AG10803 (cell line): ENCODE data around the gene C4orf17.

Experiments
- DNase-seq: peaks from one replicate; pipeline ENCODE4 v3.0.0; 2010; ENCODE audit warnings: low read depth
- H3K4me3 ChIP-seq: 2 replicates; pipeline ENCODE4 v1.5.1; 2011; ENCODE audit warnings: mild to moderate bottlenecking, low read length, control low read depth
- TF ChIP-seq, protein P1 (sequence below): conservative IDR thresholded peaks from 2 replicates; pipeline ENCODE4 v1.5.1; 2011; ENCODE audit warnings: mild to moderate bottlenecking, low read length, control low read depth, inconsistent platforms

C4orf17 gene

DNA sequence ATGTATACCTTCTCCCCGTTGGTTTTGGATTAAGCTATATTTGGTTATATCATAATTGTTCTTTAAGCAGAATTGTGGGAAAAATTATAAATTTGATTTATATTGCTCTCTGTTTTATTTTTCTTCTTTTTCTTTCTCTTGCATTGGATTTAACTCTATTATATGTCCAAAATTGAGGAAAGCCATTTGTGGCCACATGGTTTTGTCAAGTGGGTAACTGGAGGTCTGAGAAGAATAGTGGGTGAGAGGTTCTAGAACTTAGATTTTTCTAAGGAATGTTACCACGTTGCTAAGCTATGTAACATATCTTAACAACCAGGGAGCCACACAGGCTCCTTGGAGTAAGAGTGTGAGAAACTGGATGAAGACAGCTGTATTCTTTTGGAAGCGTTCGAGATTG is at the start of gene C4orf17:
Gene C4orf17 (plus strand): TSS at position 301 of the 400 bp plus-strand sequence. CDS start 2,061 bp downstream, outside the sequence.
- no peak for DNase-seq
- TF ChIP-seq, protein P1, sequence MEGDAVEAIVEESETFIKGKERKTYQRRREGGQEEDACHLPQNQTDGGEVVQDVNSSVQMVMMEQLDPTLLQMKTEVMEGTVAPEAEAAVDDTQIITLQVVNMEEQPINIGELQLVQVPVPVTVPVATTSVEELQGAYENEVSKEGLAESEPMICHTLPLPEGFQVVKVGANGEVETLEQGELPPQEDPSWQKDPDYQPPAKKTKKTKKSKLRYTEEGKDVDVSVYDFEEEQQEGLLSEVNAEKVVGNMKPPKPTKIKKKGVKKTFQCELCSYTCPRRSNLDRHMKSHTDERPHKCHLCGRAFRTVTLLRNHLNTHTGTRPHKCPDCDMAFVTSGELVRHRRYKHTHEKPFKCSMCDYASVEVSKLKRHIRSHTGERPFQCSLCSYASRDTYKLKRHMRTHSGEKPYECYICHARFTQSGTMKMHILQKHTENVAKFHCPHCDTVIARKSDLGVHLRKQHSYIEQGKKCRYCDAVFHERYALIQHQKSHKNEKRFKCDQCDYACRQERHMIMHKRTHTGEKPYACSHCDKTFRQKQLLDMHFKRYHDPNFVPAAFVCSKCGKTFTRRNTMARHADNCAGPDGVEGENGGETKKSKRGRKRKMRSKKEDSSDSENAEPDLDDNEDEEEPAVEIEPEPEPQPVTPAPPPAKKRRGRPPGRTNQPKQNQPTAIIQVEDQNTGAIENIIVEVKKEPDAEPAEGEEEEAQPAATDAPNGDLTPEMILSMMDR, result no peak
- no peak within 1 kb of the TSS for H3K4me3 ChIP-seq

DNA sequence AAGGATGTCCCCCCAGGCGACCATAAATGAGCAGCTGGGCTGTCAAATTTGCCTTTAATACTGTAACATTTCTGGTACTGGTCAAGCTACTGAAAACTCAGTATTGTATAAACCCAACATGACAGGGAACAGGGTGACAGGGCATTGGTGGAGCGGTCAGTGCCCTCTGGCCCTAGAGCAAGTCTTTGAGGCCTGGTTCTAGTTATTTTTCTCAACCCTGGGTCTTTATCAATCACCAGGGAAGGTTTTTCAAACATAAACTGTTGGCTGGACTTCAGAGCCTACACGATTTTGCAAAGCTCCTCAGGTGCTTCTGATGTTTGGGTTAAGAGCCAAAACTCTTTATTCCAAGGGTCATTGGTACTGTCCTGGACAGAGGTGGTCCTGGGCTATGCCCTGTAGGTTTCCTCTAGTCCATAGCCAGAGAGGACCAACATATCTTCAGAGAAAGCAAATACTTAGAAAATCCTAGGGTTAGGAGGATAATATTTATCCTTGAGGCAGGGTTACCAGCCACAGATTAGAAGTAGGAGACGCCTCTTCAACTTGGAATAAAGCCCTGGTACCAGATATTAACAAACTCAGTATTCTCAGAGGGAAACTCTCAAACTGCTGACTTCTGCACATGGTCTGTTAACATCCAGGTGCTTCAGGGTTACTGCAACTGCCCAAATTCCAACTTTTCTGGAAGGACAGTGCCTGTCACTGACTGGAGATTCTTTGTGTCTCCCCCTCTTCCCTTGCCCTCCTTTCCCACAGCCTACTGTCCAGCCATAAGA is 49.0 kb upstream of the C4orf17 start:
- H3K4me3 ChIP-seq, result no peak overlapping the region
- TF ChIP-seq, protein P1, result no peak
- DNase-seq, result no peak

GRCh38 chr4:99462875-99463464 is 47.9 kb upstream of the C4orf17 start:
- peak; percentile 73 for DNase-seq
- H3K4me3 ChIP-seq, result no peak overlapping the region
- TF ChIP-seq, protein P1, result peak; percentile 96

DNA sequence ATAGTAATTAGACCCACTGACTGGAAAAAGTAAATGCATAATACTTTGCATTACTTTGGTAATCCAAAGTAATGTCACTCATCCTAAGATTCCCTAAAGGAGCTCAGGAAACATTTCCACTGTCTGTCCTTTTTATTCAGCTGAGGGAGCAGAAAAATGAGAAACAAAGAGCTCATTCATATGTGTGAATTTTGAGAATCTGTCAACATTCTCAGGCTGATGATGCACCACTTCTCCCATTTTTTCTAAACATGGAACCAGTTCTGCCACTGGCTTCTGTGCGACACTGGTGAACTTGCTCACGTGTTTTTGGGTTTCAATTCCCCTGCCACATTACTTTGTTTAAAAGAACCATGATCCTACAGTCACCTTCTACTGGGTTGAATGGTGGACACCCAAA is 47.3 kb upstream of the C4orf17 start:
- no peak for DNase-seq
- TF ChIP-seq, protein P1, result no peak
- H3K4me3 ChIP-seq, result no peak overlapping the region

DNA sequence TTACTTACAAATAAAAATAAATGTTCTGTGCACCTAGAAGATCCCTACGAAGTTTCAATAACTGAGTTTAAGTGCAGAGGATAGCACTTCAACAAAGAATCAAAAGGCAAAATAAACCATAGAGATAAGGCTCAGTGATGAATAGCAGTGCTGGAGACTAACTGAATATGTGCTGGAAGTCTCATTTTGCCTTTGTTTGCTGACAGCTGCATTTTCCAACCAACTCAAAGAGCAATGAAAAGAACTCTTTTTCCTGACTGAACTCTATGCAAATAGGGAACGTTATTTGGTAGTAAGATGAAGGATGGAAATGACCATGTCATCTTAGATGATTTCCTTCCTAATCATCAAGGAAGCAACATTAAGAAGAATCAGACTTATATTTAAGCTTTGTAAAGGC is 42.9 kb upstream of the C4orf17 start:
- no peak overlapping the region for H3K4me3 ChIP-seq
- no peak for DNase-seq
- TF ChIP-seq, protein P1, result no peak

DNA sequence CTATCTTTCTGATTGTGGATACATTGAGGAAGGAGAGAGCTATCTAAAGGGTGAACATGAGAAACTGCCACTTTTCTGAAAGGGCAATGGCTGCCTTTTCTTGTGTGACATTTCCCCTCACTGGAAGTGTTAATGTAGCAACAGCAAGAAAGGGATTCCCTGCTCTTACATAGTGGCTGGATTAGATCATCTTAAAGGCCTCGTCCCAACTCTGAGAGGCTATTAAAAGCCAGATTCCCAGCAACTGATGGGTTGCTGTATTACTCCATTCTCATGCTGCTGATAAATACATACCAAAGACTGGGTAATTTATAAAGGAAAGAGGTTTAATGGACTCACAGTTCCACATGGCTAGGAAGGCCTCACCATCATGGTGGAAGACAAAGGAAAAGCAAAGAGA is 41.9 kb upstream of the C4orf17 start:
- TF ChIP-seq, protein P1, result no peak
- H3K4me3 ChIP-seq, result no peak overlapping the region
- DNase-seq, result peak; percentile 48

DNA sequence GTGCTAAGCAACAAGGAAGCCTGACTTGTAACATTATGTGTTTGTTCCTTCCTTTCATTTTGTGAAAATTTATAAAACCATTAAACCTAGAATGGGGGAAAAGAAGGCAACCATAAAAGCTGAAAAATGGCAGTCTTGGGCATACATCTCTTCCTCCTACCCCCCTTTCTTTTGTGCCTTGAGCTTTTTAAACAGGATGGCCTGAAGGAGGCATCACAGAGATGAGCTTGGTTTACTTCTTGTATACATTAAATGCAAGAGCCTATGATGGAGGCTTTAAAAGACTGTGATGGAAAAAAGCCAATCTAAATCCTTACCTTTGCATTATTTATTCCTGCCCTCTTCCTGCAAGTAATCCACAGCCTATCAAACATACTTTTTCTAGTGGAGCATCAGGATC is 39.5 kb upstream of the C4orf17 start:
- H3K4me3 ChIP-seq, result no peak overlapping the region
- TF ChIP-seq, protein P1, result no peak
- DNase-seq, result no peak
